ENCODE data around the gene ATP9B. TPM values are rescaled to one million over a fixed set of nuclear protein-coding genes. Genes with fewer than 3 reads are reported as not detected.

The ATP9B gene
- total and polyA plus RNA-seq, 7 donors, result 6.5 to 66.5 (median 28.1) TPM

DNA sequence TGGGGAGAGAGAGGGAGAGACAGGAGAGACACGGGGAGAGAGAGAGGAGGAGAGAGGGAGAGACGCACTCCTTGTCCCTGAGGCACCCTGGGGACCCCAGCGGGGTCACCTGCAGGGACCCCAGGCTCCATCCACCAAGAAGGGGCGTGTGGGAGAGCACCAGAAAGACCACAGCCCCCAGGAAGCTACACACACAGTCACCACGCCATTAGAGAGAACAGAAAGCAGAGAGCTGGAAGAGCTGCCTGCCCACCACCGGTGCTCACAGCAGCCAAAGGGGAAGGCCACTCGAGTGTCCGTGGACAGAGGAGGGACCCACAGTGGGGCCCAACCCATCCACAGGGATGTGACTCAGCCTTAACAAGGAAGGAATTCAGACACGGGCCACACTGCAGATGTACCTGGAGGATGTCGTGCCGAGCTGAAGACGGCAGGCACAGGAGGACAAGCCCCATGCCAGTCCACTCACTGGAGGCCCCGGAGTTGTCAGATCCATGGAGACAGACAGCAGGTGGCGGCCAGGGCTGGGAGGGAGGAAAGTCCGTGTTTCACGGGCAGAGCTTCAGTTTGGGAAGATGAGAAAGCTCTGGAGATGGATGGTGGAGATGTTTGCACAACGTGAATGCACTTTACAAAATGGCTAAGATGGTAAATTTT lies 315.1 kb downstream of the ATP9B start:
- DNase-seq, result peak; percentile 64
- TF ChIP-seq POLR2AphosphoS5 (IDR thresholded peaks at IDR 0.05), result peak in 1 of 4 donors; percentile 12
- no peak for TF ChIP-seq POLR2A (IDR thresholded peaks at IDR 0.05)
- Histone ChIP-seq H3K27me3 (no peaks in the 10 kb centered on the region), H3K4me1 (peaks cover 0 to 17% (median under 1%) of the 10 kb centered on the region in 4 donors), H3K27ac (no peak overlapping the region), H3K36me3 (no peaks in the 10 kb centered on the region), H3K9me3 (no peaks in the 10 kb centered on the region), H3K4me3 (no peak overlapping the region)
- intact Hi-C loops (cut with DNase I), result no loop called here
- whole genome bisulfite sequencing, 2 donors, result 29 to 52% methylated on average over 17 of the region's 17 CpGs

DNA sequence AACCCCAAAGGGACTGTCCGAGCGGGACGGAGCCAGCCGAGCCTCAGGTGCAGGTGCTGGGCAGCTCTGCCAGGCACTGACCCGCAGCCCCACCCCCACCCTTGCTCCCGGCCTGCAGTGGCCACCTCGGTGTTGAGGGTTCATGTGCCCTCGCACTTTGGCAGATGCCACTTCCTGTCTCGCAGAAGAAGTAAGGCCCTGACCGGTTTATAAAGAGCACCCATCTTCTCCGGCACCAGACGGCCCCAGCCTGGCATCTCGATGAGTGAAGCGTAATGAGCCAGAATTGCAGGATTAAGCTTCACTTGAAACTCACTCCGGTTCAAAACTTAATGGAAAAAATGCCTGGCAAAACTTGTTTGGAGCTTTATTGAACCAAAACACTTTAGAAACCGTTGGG lies 315.6 kb downstream of the ATP9B start:
- Histone ChIP-seq H3K9me3 (no peaks in the 10 kb centered on the region), H3K36me3 (no peaks in the 10 kb centered on the region), H3K27me3 (no peaks in the 10 kb centered on the region), H3K4me1 (peaks cover 0 to 16% (median 0%) of the 10 kb centered on the region in 4 donors), H3K27ac (no peak overlapping the region), H3K4me3 (no peak overlapping the region)
- intact Hi-C loops (cut with DNase I), result no loop called here
- TF ChIP-seq, protein P1, sequence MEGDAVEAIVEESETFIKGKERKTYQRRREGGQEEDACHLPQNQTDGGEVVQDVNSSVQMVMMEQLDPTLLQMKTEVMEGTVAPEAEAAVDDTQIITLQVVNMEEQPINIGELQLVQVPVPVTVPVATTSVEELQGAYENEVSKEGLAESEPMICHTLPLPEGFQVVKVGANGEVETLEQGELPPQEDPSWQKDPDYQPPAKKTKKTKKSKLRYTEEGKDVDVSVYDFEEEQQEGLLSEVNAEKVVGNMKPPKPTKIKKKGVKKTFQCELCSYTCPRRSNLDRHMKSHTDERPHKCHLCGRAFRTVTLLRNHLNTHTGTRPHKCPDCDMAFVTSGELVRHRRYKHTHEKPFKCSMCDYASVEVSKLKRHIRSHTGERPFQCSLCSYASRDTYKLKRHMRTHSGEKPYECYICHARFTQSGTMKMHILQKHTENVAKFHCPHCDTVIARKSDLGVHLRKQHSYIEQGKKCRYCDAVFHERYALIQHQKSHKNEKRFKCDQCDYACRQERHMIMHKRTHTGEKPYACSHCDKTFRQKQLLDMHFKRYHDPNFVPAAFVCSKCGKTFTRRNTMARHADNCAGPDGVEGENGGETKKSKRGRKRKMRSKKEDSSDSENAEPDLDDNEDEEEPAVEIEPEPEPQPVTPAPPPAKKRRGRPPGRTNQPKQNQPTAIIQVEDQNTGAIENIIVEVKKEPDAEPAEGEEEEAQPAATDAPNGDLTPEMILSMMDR (IDR thresholded peaks at IDR 0.05), result no peak
- TF ChIP-seq EP300 (IDR thresholded peaks at IDR 0.05), result no peak
- no peak for DNase-seq
- WGBS, 2 donors, result 60 to 75% methylated on average over 16 of the region's 16 CpGs

DNA sequence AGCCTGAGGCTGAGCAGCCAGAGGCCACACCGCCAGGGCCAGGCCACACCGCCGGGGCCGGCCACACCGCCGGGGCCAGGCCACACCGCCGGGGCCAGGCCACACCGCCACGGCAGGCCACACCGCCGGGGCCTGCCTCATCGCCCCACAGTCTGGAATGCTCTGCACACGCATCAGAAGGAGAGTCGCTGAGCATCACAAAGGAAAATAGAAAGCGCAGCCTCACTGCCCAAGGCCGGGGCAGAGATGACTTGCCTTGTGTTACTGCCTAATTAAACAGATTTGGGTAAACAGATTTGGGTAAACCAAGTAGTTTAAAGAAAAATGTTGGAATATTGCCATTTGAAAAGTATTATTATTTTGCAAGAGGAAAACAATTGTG lies 316.1 kb downstream of the ATP9B start:
- WGBS, 2 donors, result 66 to 74% methylated on average over 17 of the region's 17 CpGs
- DNase-seq, result no peak
- no peaks in the 10 kb centered on the region for H3K36me3 ChIP-seq
- H3K4me3 ChIP-seq, result no peak overlapping the region
- H3K9me3 ChIP-seq, result no peaks in the 10 kb centered on the region
- H3K27ac ChIP-seq, result no peak overlapping the region
- TF ChIP-seq POLR2AphosphoS5 (IDR thresholded peaks at IDR 0.05) (no peak), EP300 (IDR thresholded peaks at IDR 0.05) (no peak), POLR2A (IDR thresholded peaks at IDR 0.05) (no peak)
- TF ChIP-seq, protein P1 (IDR thresholded peaks at IDR 0.05), result no peak
- intact Hi-C loops (cut with DNase I), result no loop called here
- no peaks in the 10 kb centered on the region for H3K27me3 ChIP-seq
- peaks cover 0 to 16% (median 0%) of the 10 kb centered on the region in 4 donors for H3K4me1 ChIP-seq

DNA sequence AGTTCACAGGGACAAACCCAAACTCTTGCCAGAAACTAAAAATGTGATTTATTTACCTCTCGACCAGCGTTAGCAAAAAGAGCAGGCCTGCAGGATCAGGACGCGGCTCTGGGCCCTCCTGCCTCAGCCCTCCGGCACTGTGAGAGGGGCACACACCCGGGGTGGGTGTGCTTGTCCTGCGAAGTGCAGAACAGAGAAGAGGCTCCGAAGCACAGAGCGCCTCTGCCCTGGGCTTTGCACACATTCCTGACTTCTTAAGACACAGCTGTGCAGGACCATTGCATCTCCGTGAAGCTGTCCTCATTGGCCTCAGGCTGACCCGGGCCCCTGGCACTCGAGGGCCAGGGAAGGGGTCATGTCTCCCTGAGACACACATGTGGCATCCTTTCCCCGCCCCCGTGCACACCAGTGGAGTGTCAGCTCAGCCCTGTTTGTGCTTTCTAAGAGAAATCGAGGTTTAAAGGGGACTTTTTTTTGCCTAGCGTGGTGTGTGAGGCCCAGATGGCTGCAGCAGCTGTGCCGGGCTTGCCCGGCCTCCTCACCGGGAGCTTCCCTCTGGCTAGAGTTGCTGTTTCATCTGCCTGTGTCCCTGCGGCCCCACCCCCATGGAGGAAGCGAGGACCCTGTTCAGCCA lies 316.6 kb downstream of the ATP9B start:
- H3K36me3 ChIP-seq, result no peaks in the 10 kb centered on the region
- H3K4me1 ChIP-seq, result peaks cover 0 to 16% (median 0%) of the 10 kb centered on the region in 4 donors
- 65 to 67% methylated on average over 21 of the region's 21 CpGs for WGBS, 2 donors
- H3K9me3 ChIP-seq, result no peaks in the 10 kb centered on the region
- intact Hi-C loops (cut with DNase I), result no loop called here
- H3K27me3 ChIP-seq, result no peaks in the 10 kb centered on the region
- H3K4me3 ChIP-seq, result no peak overlapping the region
- TF ChIP-seq, protein P1 (IDR thresholded peaks at IDR 0.05), result no peak
- TF ChIP-seq EP300 (IDR thresholded peaks at IDR 0.05), result no peak
- TF ChIP-seq POLR2A (IDR thresholded peaks at IDR 0.05), result no peak
- TF ChIP-seq POLR2AphosphoS5 (IDR thresholded peaks at IDR 0.05), result no peak
- H3K27ac ChIP-seq, result no peak overlapping the region
- DNase-seq, result peak; percentile 59

DNA sequence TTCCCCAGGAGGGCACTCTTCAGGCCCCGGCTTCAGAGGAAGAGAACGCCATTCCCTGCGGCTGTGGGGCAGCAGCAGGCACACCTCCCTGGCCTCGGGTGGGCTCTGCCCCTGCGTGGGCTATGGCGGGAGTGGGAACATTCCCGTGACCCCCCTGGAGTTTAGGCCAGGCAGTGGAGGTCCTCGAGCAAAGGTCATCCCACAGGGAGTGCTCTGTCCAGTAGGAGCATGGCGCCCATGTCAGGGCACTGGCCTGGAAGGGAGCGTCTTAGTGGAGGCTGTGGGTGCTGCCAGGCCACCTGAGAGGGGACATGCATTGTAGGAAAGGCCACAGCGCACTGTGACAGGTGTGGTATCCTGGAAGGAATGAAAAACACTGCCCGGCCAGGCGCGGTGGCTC lies 317.4 kb downstream of the ATP9B start:
- WGBS, 2 donors, result 84 to 90% methylated on average over 14 of the region's 14 CpGs
- Histone ChIP-seq H3K9me3 (no peaks in the 10 kb centered on the region), H3K4me3 (no peak overlapping the region), H3K4me1 (peaks cover 0 to 16% (median 0%) of the 10 kb centered on the region in 4 donors), H3K27me3 (no peaks in the 10 kb centered on the region), H3K27ac (no peak overlapping the region), H3K36me3 (no peaks in the 10 kb centered on the region)
- intact Hi-C loops (cut with DNase I), result no loop called here
- peak; percentile 60 for DNase-seq
- TF ChIP-seq POLR2A (IDR thresholded peaks at IDR 0.05) (no peak), POLR2AphosphoS5 (IDR thresholded peaks at IDR 0.05) (no peak), EP300 (IDR thresholded peaks at IDR 0.05) (no peak)

Measured in sigmoid colon (tissue), 7 donors.